HEK293 (cell line): ENCODE results near the gene AFG1L.

Experiments
- CTCF ChIA-PET: fragments of 350-600 bp; formaldehyde crosslinking; extraction: SDS; loops from one replicate; lab custom pipeline; 2021; ENCODE audit warnings: antibody characterized with exemption; lab: Yijun Ruan, JAX
- POLR2A ChIA-PET: fragments of 300-600 bp; formaldehyde crosslinking; extraction: SDS; loops from one replicate; lab custom pipeline; 2020; ENCODE audit warnings: antibody characterized with exemption, inconsistent platforms; lab: Yijun Ruan, JAX
- H3K27ac ChIP-seq: fragments of 200-500 bp; sonication (Bioruptor generic); 2 replicates; pipeline ENCODE4 v1.5.1; 2014; ENCODE audit warnings: low read depth, low read length, control low read depth, inconsistent platforms; ENCODE audit errors: extremely low read depth
- H3K36me3 ChIP-seq, 2 experiments: fragments of 200-500 bp in 1 of 2; sonication (Bioruptor generic) in 1 of 2; 1 replicate in 1 of 2; 2 replicates in 1 of 2; pipeline ENCODE4 v1.5.1; 2014 to 2017; ENCODE audit warnings: inconsistent platforms in 2 of 2, low read length in 2 of 2; ENCODE audit not compliant: control insufficient read depth in 2 of 2, insufficient read depth in 1 of 2
- H3K4me1 ChIP-seq: fragments of 200-500 bp; sonication (Bioruptor generic); 2 replicates; pipeline ENCODE4 v1.5.1; 2014; ENCODE audit warnings: mild to moderate bottlenecking, low read length, inconsistent platforms; ENCODE audit not compliant: control insufficient read depth, insufficient read depth
- H3K4me3 ChIP-seq: 2 replicates; pipeline ENCODE4 v1.5.1; 2011; ENCODE audit warnings: low read depth, mild to moderate bottlenecking, control low read depth, low read length, moderate library complexity
- H3K9me3 ChIP-seq: fragments of 200-500 bp; sonication (Bioruptor generic); 2 replicates; pipeline ENCODE4 v1.5.1; 2014; ENCODE audit warnings: low read depth, low read length, inconsistent platforms; ENCODE audit not compliant: control insufficient read depth, insufficient read depth
- GLI2 ChIP-seq: fragments of 450-650 bp; formaldehyde crosslinking; IDR thresholded peaks from 2 replicates; pipeline ENCODE4; 2017; ENCODE audit warnings: missing biosample characterization, missing genetic modification characterization, low read depth, borderline replicate concordance
- KLF1 ChIP-seq: fragments of 450-650 bp; formaldehyde crosslinking; IDR thresholded peaks from 2 replicates; pipeline ENCODE4 v1.5.1; 2016; ENCODE audit warnings: missing biosample characterization, missing genetic modification characterization
- KLF8 ChIP-seq: fragments of 450-650 bp; formaldehyde crosslinking; IDR thresholded peaks from 2 replicates; pipeline ENCODE4 v1.5.1; 2016; ENCODE audit warnings: missing biosample characterization, missing genetic modification characterization
- MZF1 ChIP-seq: fragments of 450-650 bp; formaldehyde crosslinking; IDR thresholded peaks from 2 replicates; pipeline ENCODE4 v1.5.1; 2017; ENCODE audit warnings: missing biosample characterization, missing genetic modification characterization, borderline replicate concordance
- SETDB1 ChIP-seq: IDR thresholded peaks from one replicate; pipeline ENCODE4 v1.6.1; 2017; ENCODE audit warnings: mild to moderate bottlenecking, low read length, moderate library complexity, mixed read lengths; ENCODE audit not compliant: insufficient read length
- ZBTB10 ChIP-seq: fragments of 450-650 bp; formaldehyde crosslinking; IDR thresholded peaks from 2 replicates; pipeline ENCODE4 v1.5.1; 2016; ENCODE audit warnings: missing biosample characterization, missing genetic modification characterization
- ZBTB11 ChIP-seq: fragments of 450-650 bp; formaldehyde crosslinking; conservative IDR thresholded peaks from 2 replicates; pipeline ENCODE4 v1.5.1; 2016; ENCODE audit warnings: low read depth, missing biosample characterization, missing genetic modification characterization
- ZNF132 ChIP-seq: fragments of 450-650 bp; formaldehyde crosslinking; IDR thresholded peaks from 2 replicates; pipeline ENCODE4 v1.5.1; 2017; ENCODE audit warnings: missing biosample characterization, missing genetic modification characterization, borderline replicate concordance
- ZNF292 ChIP-seq: fragments of 450-650 bp; formaldehyde crosslinking; IDR thresholded peaks from 2 replicates; pipeline ENCODE4 v1.5.1; 2016; ENCODE audit warnings: low read depth, missing biosample characterization, missing genetic modification characterization, borderline replicate concordance
- ZNF302 ChIP-seq: fragments of 450-650 bp; formaldehyde crosslinking; IDR thresholded peaks from 2 replicates; pipeline ENCODE4 v1.5.1; 2016; ENCODE audit warnings: missing biosample characterization, missing genetic modification characterization, low read depth
- ZNF341 ChIP-seq: fragments of 450-650 bp; formaldehyde crosslinking; IDR thresholded peaks from 2 replicates; pipeline ENCODE4; 2016; ENCODE audit warnings: low read depth, missing biosample characterization, missing genetic modification characterization
- ZNF544 ChIP-seq: fragments of 450-650 bp; formaldehyde crosslinking; IDR thresholded peaks from 2 replicates; pipeline ENCODE4 v1.5.0; 2017; ENCODE audit warnings: missing biosample characterization, missing genetic modification characterization
- ZNF558 ChIP-seq: fragments of 450-650 bp; formaldehyde crosslinking; IDR thresholded peaks from 2 replicates; pipeline ENCODE4 v1.5.1; 2016; ENCODE audit warnings: missing biosample characterization, missing genetic modification characterization
- ZSCAN4 ChIP-seq: fragments of 450-650 bp; formaldehyde crosslinking; IDR thresholded peaks from 2 replicates; pipeline ENCODE4 v1.5.1; 2017; ENCODE audit warnings: missing biosample characterization, missing genetic modification characterization

Gene AFG1L

GRCh38 chr6:108277831-108278230 lies 17.0 kb upstream of the AFG1L start:
- TF ChIP-seq ZNF544 (tag by site-specific recombination) (no peak), GLI2 (tag by site-specific recombination) (no peak), ZNF341 (tag by site-specific recombination) (no peak), KLF8 (tag by site-specific recombination) (no peak)
- TF ChIP-seq, all 188 proteins: peak for 0
- H3K36me3 ChIP-seq = no peaks in the 10 kb centered on the region
- CTCF ChIA-PET = interaction anchor here (0.6 to 0.7 kb wide), 2 partner anchors 31 to 220 kb away, joined by 3 to 4 read pairs; no protein-coding TSS in a partner anchor
- no peaks in the 10 kb centered on the region for H3K4me1 ChIP-seq
- H3K4me3 ChIP-seq = no peak overlapping the region
- POLR2A ChIA-PET = no interaction called here
- H3K9me3 ChIP-seq = no peaks in the 10 kb centered on the region
- H3K27ac ChIP-seq = no peak overlapping the region

GRCh38 chr6:108285381-108285780 lies 9.5 kb upstream of the AFG1L start:
- CTCF ChIA-PET = no interaction called here
- Histone ChIP-seq H3K9me3 (no peaks in the 10 kb centered on the region), H3K4me3 (no peak overlapping the region), H3K27ac (no peak overlapping the region), H3K36me3 (no peaks in the 10 kb centered on the region), H3K4me1 (no peaks in the 10 kb centered on the region)
- POLR2A ChIA-PET = interaction anchor here (1.4 kb wide), 1 partner anchor 9 kb away, joined by 5 read pairs; the partner anchor contains the start of gene AFG1L
- TF ChIP-seq ZNF544 (tag by site-specific recombination) = no peak
- TF ChIP-seq MZF1 (tag by site-specific recombination) = no peak

- H3K36me3 ChIP-seq = no peaks in the 10 kb centered on the region
- POLR2A ChIA-PET = no interaction called here
- no peak overlapping the region for H3K27ac ChIP-seq
- no peaks in the 10 kb centered on the region for H3K9me3 ChIP-seq
- H3K4me3 ChIP-seq = no peak overlapping the region
- H3K4me1 ChIP-seq = no peaks in the 10 kb centered on the region
- CTCF ChIA-PET = interaction anchor here (0.7 kb wide), 1 partner anchor 206 kb away, joined by 3 read pairs; no protein-coding TSS in a partner anchor
- TF ChIP-seq ZSCAN4 (tag by site-specific recombination) (peak; percentile 27; the same call in 1 of the 2 replicates), ZNF302 (tag by site-specific recombination) (no peak)
Observed at GRCh38 chr6:108286366-108286765, 8.5 kb upstream of the AFG1L start.

GRCh38 chr6:108287373-108287772 lies 7.5 kb upstream of the AFG1L start:
- H3K27ac ChIP-seq = no peak overlapping the region
- no peaks in the 10 kb centered on the region for H3K9me3 ChIP-seq
- CTCF ChIA-PET = no interaction called here
- no peaks in the 10 kb centered on the region for H3K36me3 ChIP-seq
- H3K4me1 ChIP-seq = no peaks in the 10 kb centered on the region
- no peak overlapping the region for H3K4me3 ChIP-seq
- POLR2A ChIA-PET = no interaction called here
- TF ChIP-seq SETDB1 (no peak), KLF1 (no peak), ZNF292 (tag by site-specific recombination) (no peak), ZNF558 (tag by site-specific recombination) (no peak), ZBTB11 (tag by site-specific recombination) (no peak), ZNF341 (tag by site-specific recombination) (no peak), ZBTB10 (tag by site-specific recombination) (no peak), ZNF132 (tag by site-specific recombination) (no peak)
